Epithelial cell of esophagus (primary cell): ENCODE results near the gene SIRT2.
"Not testable (repeated sequence)": the region's sequence is repeated elsewhere in the genome, so short reads cannot be mapped to it uniquely, and the experiment has no call there.

Source experiments
- DNase-seq: peaks from one replicate; pipeline ENCODE4 v3.0.0; 2010; ENCODE audit warnings: low read depth
- H3K4me3 ChIP-seq: 2 replicates; pipeline ENCODE4 v1.5.1; 2011; ENCODE audit warnings: mild to moderate bottlenecking, low read length, control low read depth
- TF ChIP-seq, protein P1 (sequence below): IDR thresholded peaks from 2 replicates; pipeline ENCODE4 v1.5.1; 2011; ENCODE audit warnings: low read depth, mild to moderate bottlenecking, low read length, control low read depth, inconsistent platforms; ENCODE audit not compliant: insufficient read depth; ENCODE audit errors: missing control alignments

SIRT2 gene

DNA sequence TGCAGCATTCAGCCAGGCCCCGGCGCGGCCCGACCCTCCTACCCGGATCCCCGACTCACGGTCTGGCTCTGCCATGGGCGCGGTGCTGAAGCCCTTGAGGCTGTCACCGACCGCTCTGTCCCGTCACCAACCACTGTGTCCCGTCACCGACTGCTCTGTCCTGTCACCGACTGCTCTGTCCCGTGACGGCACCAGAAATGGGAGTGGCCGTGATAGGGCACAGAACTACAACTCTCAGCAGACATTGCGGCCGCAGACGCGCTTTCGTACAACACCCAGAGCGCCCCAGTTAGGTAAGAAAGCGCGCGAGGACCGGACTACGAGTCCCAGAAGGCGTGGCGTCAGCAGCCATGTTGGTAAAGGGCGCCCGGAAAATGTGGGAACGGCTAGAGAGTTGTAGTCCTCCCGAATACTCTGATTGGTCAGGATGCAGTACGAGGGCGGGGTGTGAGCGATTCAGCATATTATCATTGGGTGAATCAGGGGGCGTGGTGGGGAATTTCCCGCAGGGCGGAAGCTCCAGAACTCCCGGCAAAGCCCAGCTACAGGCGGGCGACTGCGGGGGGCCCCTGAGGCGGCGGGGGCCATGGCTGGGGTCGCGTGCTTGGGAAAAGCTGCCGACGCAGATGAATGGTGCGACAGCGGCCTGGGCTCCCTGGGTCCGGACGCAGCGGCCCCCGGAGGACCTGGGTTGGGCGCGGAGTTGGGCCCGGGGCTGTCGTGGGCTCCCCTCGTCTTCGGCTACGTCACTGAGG is at the start of gene SIRT2, which contains the start of gene NFKBIB:
Gene SIRT2, minus strand, starts transcription at position 172 of the 755 bp plus-strand sequence. Its CDS starts 97 bp downstream, at position 75.
Gene NFKBIB, plus strand, starts transcription at position 523 of the 755 bp plus-strand sequence. Its CDS starts 64 bp downstream, at position 587.
- TF ChIP-seq, protein P1, sequence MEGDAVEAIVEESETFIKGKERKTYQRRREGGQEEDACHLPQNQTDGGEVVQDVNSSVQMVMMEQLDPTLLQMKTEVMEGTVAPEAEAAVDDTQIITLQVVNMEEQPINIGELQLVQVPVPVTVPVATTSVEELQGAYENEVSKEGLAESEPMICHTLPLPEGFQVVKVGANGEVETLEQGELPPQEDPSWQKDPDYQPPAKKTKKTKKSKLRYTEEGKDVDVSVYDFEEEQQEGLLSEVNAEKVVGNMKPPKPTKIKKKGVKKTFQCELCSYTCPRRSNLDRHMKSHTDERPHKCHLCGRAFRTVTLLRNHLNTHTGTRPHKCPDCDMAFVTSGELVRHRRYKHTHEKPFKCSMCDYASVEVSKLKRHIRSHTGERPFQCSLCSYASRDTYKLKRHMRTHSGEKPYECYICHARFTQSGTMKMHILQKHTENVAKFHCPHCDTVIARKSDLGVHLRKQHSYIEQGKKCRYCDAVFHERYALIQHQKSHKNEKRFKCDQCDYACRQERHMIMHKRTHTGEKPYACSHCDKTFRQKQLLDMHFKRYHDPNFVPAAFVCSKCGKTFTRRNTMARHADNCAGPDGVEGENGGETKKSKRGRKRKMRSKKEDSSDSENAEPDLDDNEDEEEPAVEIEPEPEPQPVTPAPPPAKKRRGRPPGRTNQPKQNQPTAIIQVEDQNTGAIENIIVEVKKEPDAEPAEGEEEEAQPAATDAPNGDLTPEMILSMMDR: no peak

DNA sequence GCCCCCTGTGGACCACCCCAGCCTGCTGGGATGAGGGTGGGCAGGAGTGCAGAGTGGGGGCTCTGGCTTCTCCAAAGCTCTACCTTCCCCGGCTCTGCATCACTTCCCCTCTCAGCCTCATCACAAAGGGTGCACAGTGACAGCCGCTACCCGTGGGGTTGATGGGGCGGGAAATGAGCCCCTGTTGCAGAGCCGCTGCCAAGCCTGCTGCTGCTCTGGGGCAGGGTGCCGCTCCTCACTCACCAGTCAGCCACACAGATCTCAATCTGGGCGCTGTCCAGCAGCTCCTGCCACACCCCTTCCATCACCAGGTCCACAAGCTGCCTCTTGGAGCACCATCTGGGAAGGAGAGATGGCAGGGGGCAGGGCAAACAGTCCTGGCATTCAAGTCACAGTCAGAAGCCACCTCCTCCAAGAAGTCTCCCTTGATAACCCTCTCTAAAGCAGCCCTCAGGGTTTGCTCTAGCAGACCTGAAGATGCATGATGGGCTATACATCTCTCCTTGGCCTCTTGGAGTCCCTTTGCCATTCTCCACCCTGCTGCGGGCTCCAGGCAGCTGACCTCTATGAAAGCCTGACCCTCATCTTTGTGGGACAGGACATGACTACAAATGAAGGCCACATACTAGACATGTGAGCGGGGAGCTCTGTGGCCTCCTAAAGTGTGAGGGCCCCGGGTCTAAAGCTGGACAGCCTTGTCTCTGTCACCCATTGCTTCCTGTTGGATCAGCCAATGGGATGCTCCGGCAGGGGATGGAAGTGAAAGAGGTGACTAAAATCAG is 47.0 kb upstream of the SIRT2 start:
- TF ChIP-seq, protein P1: no peak
- no peak overlapping the region for H3K4me3 ChIP-seq
- no peak for DNase-seq

More for the DNA sequence above, at the start of gene SIRT2, which contains the start of gene NFKBIB:
- DNase-seq: peak; percentile 100
- peak within 1 kb of the TSS; percentile 95 for H3K4me3 ChIP-seq

DNA sequence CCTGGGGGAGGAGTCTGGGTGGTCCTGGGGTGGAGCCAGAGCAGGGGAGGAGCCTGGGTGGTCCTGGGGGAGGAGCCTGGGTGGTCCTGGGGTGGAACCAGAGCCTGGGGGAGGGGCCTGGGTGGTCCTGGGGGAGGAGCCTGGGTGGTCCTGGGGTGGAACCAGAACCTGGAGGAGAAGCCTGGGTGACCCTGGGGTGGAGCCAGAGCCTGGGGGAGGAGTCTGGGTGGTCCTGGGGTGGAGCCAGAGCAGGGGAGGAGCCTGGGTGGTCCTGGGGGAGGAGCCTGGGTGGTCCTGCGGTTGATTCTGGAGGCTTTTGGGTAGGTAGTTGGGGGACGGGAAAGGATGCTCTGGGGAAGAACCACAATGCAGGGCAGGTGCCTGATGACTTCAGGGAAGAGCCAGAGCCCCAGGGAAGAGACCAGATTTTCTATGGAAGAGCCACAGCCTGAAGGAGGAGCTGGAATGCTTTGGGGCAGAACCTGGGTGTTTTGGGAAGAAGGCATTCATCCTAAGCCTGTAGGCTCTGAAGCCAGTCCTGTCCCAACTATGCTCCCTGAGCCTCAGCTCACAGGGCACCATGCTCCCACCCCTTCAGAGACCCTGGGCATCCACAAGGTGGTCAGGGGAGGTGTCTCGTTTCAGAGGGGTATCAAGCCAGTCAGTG is 46.3 kb upstream of the SIRT2 start:
- no peak for DNase-seq
- TF ChIP-seq, protein P1: no peak
- H3K4me3 ChIP-seq: no peak overlapping the region

DNA sequence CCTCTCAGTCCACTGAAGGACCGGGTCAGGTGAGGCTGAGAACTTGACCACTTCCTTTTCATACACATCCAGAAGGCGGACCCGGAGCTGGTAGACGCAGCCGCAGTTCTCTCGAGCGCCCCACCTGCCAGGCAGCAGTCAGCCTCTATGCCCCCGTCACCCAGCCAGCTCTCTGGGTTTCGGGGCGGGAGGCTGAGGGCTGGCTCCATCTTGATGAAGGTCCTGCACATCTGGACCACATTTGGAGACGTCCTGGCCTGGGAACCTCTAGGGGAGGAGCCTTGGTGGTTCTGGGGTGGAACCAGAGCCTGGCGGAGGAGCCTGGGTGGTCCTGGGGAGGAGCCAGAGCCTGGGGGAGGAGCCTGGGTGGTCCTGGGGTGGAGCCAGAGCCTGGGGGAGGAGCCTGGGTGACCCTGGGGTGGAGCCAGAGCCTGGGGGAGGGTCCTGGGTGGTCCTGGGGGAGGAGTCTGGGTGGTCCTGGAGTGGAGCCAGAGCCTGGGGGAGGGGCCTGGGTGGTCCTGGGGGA is 45.6 kb upstream of the SIRT2 start:
- no peak overlapping the region for H3K4me3 ChIP-seq
- TF ChIP-seq, protein P1: no peak
- no peak for DNase-seq

DNA sequence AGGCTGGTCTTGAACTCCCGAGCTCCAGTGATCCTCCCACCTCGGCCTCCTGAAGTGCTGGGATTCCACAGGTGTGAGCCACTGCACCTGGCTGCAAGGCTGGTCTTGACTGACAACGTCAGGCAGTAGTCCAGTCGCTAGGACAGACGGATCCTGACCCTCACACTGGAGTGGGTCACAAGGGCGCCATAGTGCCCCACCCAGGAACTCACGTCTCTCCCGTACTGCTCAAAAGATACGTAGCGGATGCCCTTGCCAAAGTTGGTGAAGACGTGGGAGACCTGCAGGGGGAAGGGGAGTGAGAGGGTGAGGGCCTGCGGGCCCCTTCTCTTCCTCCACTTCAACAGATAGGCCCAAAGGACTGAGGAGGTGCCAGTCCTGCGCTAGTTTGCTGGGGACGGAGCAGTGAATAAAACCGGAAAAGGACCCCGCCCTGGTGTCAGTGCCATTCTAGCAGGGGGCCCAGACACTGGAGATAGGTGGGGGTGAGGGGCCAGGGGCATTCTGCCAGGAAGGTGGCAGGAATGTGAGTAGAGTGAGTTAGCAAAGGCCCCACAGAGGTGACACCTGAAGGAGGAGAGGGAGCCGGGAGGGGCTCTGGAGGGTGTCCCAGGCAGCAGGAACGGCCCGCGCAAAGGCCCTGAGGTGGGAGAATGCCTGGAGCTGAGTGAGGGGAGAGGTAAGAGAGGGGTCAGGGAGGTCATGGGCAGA is 43.2 kb upstream of the SIRT2 start:
- no peak for DNase-seq
- TF ChIP-seq, protein P1: no peak
- no peak overlapping the region for H3K4me3 ChIP-seq

DNA sequence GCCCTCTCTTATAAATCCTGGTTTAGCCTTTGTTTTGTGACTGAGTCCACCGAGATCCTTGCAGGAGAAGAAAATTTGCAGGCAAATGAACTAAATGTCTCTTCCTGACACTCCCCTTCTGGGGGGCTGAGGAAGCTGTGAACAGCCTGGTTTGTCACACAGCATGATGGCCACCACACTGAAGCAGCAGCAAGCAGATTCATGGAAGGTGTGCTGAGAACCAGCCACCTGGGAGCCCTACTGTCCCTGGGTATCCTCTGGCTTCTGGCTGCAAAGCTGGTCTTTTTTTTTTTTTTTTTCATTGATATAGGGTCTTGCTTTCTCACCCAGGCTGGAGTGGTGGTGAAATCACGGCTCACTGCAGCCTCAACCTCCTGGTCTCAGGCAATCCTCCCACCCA is 42.6 kb upstream of the SIRT2 start:
- no peak overlapping the region for H3K4me3 ChIP-seq
- DNase-seq: no peak
- TF ChIP-seq, protein P1: no peak

DNA sequence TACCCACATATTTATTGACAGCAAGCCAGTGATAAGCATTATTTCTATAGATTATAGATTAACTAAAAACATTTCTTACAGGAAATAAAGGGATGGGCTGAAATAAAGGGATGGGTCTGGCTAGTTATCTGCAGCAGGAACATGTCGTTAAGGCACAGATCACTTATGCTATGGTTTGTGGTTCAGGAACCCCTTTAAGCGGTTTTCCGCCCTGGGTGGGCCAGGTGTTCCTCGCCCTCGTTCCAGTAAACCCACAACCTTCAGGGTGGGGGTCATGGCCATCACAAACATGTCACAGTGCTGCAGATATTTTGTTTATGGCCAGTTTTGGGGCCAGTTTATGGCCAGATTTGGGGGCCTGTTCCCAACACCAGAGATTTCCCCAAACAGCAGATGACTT is 42.0 kb upstream of the SIRT2 start:
- DNase-seq, H3K4me3 ChIP-seq: not testable (repeated sequence)
